Epithelial cell of proximal tubule (primary cell): ENCODE data around the gene CDK1. TPM values are rescaled to one million over a fixed set of nuclear protein-coding genes. Genes with fewer than 3 reads are reported as not detected.
"Not testable (repeated sequence)": the region's sequence is repeated elsewhere in the genome, so short reads cannot be mapped to it uniquely, and the experiment has no call there.

Experiments
- DNase-seq: peaks from one replicate; pipeline ENCODE4 v3.0.0-alpha.2; 2011; ENCODE audit warnings: low read depth
- H3K4me3 ChIP-seq: 2 replicates; pipeline ENCODE4 v1.5.1; 2011; ENCODE audit warnings: low read depth, mild to moderate bottlenecking, low read length
- CTCF ChIP-seq: conservative IDR thresholded peaks from 2 replicates; pipeline ENCODE4 v1.5.1; 2012; ENCODE audit warnings: low read depth, mild to moderate bottlenecking, low read length
- total RNA-seq: library from RNA; depleted of rRNA; stranded (reverse); fragments of >200 nt; gene quantifications from 2 replicates; pipeline ENCODE4 v1.2.3, GENCODE V29; 2015

CDK1 gene
- total RNA-seq, 1 donor from 2014 or later: 127 TPM

GRCh38 chr10:60820093-60820754 is 41.9 kb downstream of the CDK1 start:
- TF ChIP-seq CTCF: peak; percentile 41
- no peak for DNase-seq
- no peak overlapping the region for H3K4me3 ChIP-seq

GRCh38 chr10:60821656-60822055 is 43.4 kb downstream of the CDK1 start:
- DNase-seq: no peak
- TF ChIP-seq CTCF: no peak
- no peak overlapping the region for H3K4me3 ChIP-seq

- DNase-seq: no peak
These were observed 44.5 kb downstream of the CDK1 start for GRCh38 chr10:60822809-60823208.

GRCh38 chr10:60823324-60823723 is 45.0 kb downstream of the CDK1 start:
- TF ChIP-seq CTCF: no peak
- H3K4me3 ChIP-seq: no peak overlapping the region
- no peak for DNase-seq

More at GRCh38 chr10:60822809-60823208, 44.5 kb downstream of the CDK1 start:
- no peak overlapping the region for H3K4me3 ChIP-seq
- no peak for TF ChIP-seq CTCF

- TF ChIP-seq CTCF: no peak
- H3K4me3 ChIP-seq: no peak overlapping the region
- no peak for DNase-seq
These were observed 47.2 kb downstream of the CDK1 start for GRCh38 chr10:60825520-60825919.

- no peak overlapping the region for H3K4me3 ChIP-seq
- DNase-seq: no peak
- TF ChIP-seq CTCF: no peak
These were observed 49.7 kb downstream of the CDK1 start for GRCh38 chr10:60827791-60828488.

GRCh38 chr10:60828489-60828852 is 50.2 kb downstream of the CDK1 start:
- no peak for DNase-seq
- no peak for TF ChIP-seq CTCF
- H3K4me3 ChIP-seq: no peak overlapping the region

- DNase-seq, H3K4me3 ChIP-seq: not testable (repeated sequence)
These were observed 53.9 kb downstream of the CDK1 start for GRCh38 chr10:60832136-60832535.
